ENCODE data around the gene MINDY4.

- TF ChIP-seq POLR2A (IDR thresholded peaks at IDR 0.05) (no peak), CTCF (IDR thresholded peaks at IDR 0.05) (no peak), POLR2AphosphoS5 (IDR thresholded peaks at IDR 0.05) (no peak)
Observed at GRCh38 chr7:30797176-30798040, 26.2 kb downstream of the MINDY4 start.
